NB4 (cell line): Measurements from ENCODE around the gene UST.
"Not testable (repeated sequence)": the region's sequence is repeated elsewhere in the genome, so short reads cannot be mapped to it uniquely, and the experiment has no call there.

ENCODE experiments used
- DNase-seq: peaks from one replicate; pipeline ENCODE4 v3.0.0; 2010; ENCODE audit warnings: low read depth
- H3K4me3 ChIP-seq: one replicate; pipeline ENCODE4 v1.5.1; 2011; ENCODE audit warnings: mild to moderate bottlenecking, low read depth, low read length, moderate library complexity
- MYC ChIP-seq: IDR thresholded peaks from 2 replicates; pipeline ENCODE4 v1.6.1; 2011; ENCODE audit warnings: low read depth, low read length
- POLR2A ChIP-seq: IDR thresholded peaks from 2 replicates; pipeline ENCODE4 v1.6.1; 2011; ENCODE audit warnings: mild to moderate bottlenecking; ENCODE audit not compliant: insufficient read length; ENCODE audit errors: extremely low read depth
- TF ChIP-seq, protein P1 (sequence below): IDR thresholded peaks from one replicate; pipeline ENCODE4 v1.5.1; 2012; ENCODE audit warnings: low read depth, low read length
- TF ChIP-seq, protein P2 (sequence below): IDR thresholded peaks from 2 replicates; pipeline ENCODE4 v1.6.1; 2011; ENCODE audit warnings: low read depth, low read length

The UST gene

DNA sequence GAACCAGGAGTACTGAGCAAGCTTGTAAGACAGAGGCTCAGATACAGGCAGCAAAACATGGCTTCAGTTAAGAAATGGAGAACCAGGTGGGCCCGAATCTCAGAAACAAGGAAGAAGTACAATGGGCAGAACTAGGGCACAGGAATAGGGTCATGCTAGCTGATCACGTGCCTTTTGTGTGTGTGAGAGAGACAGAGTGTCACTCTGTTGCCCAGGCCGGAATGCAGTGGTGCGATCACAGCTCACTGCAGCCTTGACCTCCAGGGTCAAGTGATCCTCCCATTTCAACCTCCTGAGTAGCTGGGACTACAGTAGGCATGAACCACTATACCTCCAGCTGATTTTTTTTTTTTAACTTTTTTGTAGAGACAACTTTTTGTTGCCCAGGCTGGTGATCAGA is 257.8 kb downstream of the UST start:
- no peak overlapping the region for H3K4me3 ChIP-seq
- TF ChIP-seq POLR2A, result no peak
- TF ChIP-seq, protein P1, sequence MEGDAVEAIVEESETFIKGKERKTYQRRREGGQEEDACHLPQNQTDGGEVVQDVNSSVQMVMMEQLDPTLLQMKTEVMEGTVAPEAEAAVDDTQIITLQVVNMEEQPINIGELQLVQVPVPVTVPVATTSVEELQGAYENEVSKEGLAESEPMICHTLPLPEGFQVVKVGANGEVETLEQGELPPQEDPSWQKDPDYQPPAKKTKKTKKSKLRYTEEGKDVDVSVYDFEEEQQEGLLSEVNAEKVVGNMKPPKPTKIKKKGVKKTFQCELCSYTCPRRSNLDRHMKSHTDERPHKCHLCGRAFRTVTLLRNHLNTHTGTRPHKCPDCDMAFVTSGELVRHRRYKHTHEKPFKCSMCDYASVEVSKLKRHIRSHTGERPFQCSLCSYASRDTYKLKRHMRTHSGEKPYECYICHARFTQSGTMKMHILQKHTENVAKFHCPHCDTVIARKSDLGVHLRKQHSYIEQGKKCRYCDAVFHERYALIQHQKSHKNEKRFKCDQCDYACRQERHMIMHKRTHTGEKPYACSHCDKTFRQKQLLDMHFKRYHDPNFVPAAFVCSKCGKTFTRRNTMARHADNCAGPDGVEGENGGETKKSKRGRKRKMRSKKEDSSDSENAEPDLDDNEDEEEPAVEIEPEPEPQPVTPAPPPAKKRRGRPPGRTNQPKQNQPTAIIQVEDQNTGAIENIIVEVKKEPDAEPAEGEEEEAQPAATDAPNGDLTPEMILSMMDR, result no peak
- no peak for TF ChIP-seq MYC
- TF ChIP-seq, protein P2, sequence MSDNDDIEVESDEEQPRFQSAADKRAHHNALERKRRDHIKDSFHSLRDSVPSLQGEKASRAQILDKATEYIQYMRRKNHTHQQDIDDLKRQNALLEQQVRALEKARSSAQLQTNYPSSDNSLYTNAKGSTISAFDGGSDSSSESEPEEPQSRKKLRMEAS, result no peak
- no peak for DNase-seq

DNA sequence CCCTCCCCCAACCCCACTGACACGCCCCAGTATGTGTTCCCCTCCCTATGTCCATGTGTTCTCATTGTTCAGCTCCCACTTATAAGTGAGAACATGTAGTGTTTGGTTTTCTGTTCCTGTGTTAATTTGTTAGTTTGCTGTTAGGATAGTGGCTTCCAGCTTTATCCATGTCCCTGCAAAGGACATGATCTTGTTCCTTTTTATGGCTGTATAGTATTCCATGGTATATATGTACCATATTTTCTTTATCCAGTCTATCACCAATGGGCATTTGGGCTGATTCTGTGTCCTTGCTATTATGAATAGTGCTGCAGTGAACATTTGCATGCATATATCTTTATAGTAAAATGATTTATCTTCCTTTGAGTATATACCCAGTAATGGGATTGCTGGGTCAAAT is 259.4 kb downstream of the UST start:
- DNase-seq, H3K4me3 ChIP-seq: not testable (repeated sequence)

DNA sequence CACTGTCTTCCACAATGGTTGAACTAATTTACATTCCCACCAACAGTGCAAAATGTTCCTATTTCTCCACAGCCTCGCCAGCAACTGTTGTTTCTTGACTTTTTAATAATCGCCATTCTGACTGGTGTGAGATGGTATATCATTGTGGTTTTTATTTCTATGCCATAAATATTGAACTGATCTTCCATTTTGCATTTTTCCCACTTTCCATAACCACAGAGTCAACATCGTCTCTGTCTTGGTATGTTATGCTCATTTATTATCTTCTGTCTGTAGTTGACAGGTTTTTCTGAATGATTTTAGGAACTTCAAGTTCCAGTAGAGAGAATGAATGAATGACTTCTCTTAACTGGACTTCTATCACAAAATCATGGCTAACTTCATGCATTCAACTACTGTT is 259.8 kb downstream of the UST start:
- H3K4me3 ChIP-seq, result no peak overlapping the region
- TF ChIP-seq, protein P2, result no peak
- TF ChIP-seq POLR2A (no peak), MYC (no peak)
- TF ChIP-seq, protein P1, result no peak
- no peak for DNase-seq

DNA sequence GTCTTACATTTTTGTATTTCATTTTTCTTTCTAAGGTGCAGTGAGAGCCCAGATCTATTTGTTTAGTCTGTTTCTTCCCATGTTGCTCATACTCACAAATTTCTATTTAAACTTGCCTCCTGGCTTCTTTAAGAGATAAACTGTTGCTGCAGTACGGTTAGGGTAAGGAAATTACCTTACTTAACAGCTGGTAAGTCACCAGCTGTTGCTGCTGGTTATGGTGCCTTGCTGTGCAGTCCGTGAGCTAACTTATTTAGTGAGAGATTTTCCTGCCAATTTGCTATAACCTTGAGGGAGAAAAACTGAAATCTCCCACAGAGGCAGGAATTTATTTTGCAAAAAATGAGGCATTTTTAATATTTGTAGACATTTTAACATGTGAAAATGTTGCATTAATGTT is 261.0 kb downstream of the UST start:
- TF ChIP-seq, protein P2, result no peak
- TF ChIP-seq, protein P1, result no peak
- no peak for TF ChIP-seq POLR2A
- TF ChIP-seq MYC, result no peak
- no peak overlapping the region for H3K4me3 ChIP-seq
- DNase-seq, result no peak

DNA sequence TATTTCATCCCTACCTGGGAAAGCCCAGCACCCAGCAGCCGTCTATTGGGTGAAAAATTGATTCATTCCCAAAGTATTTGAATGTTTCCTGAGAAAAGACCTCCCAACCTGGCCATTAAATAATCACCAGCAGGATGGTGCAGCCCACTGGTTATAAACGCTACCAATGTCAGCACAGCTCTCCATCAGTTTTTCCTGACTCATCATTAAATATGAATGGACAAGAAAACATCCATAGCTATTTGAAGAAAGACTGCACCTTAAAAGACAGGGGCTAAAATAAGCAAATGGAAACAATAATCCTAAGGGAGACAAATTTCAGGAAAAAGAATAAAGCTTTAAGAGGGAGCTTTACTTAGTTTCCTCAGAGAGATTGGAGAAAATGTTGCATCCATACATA is 261.9 kb downstream of the UST start:
- H3K4me3 ChIP-seq, result no peak overlapping the region
- no peak for DNase-seq
- TF ChIP-seq, protein P2, result no peak
- no peak for TF ChIP-seq POLR2A
- TF ChIP-seq, protein P1, result no peak
- TF ChIP-seq MYC, result no peak

DNA sequence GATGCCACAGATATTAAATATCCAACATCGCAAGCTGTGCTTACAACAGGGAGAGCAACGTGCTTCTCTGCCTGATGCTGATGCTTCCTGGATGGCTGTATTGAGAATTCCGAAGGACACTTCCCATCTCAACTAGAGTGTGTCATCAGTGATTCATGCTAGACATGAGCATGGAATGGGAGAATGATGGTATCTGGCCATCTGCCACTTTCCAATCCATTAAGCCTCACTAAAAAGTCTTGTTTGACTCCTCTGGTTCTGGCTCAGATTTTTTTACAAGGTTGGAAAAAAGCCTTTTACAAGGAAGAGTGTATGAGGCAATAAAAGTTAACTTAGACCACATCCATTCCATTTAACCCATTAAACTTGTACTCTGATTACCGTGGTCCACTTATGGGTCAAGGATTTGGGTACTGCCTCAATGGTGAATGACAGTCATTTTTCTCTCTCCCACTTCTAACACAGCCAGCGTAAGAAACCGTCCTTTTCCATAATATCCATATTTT is 265.3 kb downstream of the UST start:
- no peak for TF ChIP-seq MYC
- TF ChIP-seq, protein P1, result no peak
- TF ChIP-seq POLR2A, result no peak
- TF ChIP-seq, protein P2, result no peak
- no peak overlapping the region for H3K4me3 ChIP-seq
- DNase-seq, result no peak
